OCI-LY3 (cell line): ENCODE results near the gene LRRC75B.

Experiments used
- H2AFZ ChIP-seq: fragments of 200-600, 300-600 bp; shearing (Covaris generic); 2 replicates; pipeline ENCODE4 v1.6.0; 2014; ENCODE audit warnings: antibody characterized with exemption, low read depth, low read length
- H3K27ac ChIP-seq: fragments of 200-600, 300-600 bp; sonication (generic); 2 replicates; pipeline ENCODE4 v1.5.1; 2014; ENCODE audit warnings: mild to moderate bottlenecking, low read length, moderate library complexity, mixed read lengths
- H3K27me3 ChIP-seq: fragments of 200-600, 300-600 bp; sonication (generic); 2 replicates; pipeline ENCODE4 v1.6.1; 2014; ENCODE audit warnings: low read depth, low read length, mixed read lengths
- H3K36me3 ChIP-seq: fragments of 200-600, 300-600 bp; sonication (generic); replicated peaks from 2 replicates; pipeline ENCODE3; 2014; ENCODE audit warnings: low read depth, low read length, mixed read lengths
- H3K4me1 ChIP-seq: fragments of 300-600, 200-600 bp; sonication (generic); 2 replicates; pipeline ENCODE4 v1.6.1; 2014; ENCODE audit warnings: low read length, mixed read lengths
- H3K4me2 ChIP-seq: fragments of 200-600, 300-600 bp; sonication (generic); 2 replicates; pipeline ENCODE4 v1.6.1; 2014; ENCODE audit warnings: low read length, mixed read lengths
- H3K4me3 ChIP-seq: fragments of 300-600, 200-600 bp; sonication (generic); 2 replicates; pipeline ENCODE4 v1.5.1; 2014; ENCODE audit warnings: antibody characterized with exemption, mild to moderate bottlenecking, low read length, moderate library complexity
- H3K79me2 ChIP-seq: fragments of 300-600, 200-600 bp; shearing (Covaris generic); 2 replicates; pipeline ENCODE4 v1.6.1; 2014; ENCODE audit warnings: mild to moderate bottlenecking, low read length, mixed read lengths
- H3K9ac ChIP-seq: fragments of 300-600, 200-600 bp; shearing (Covaris generic); 2 replicates; pipeline ENCODE4 v1.6.0; 2014; ENCODE audit warnings: mild to moderate bottlenecking, low read length, moderate library complexity
- H3K9me3 ChIP-seq: fragments of 200-600, 300-600 bp; shearing (Covaris generic); 2 replicates; pipeline ENCODE4 v1.6.1; 2014; ENCODE audit warnings: low read length, mixed read lengths; ENCODE audit not compliant: insufficient read depth
- H4K20me1 ChIP-seq: fragments of 200-600, 300-600 bp; sonication (generic); 2 replicates; pipeline ENCODE4 v1.6.1; 2016; ENCODE audit warnings: low read length, mixed read lengths; ENCODE audit not compliant: insufficient read depth
- EZH2phosphoT487 ChIP-seq: fragments of 200-600 bp; shearing (Covaris generic); IDR thresholded peaks from 2 replicates; pipeline ENCODE4 v1.6.1; 2018; ENCODE audit warnings: antibody characterized with exemption, mixed run types, low read depth
- TF ChIP-seq, protein P1 (sequence below): fragments of 200-600, 300-600 bp; sonication (generic); IDR thresholded peaks from 2 replicates; pipeline ENCODE4 v1.5.1; 2014; ENCODE audit warnings: antibody characterized with exemption, low read length, low read depth

The LRRC75B gene

GRCh38 chr22:24536089-24536488 lies 56.8 kb downstream of the LRRC75B start:
- Histone ChIP-seq H3K36me3 (peaks cover 11% of the 10 kb centered on the region), H2AFZ (no peak overlapping the region), H3K4me3 (no peak overlapping the region), H3K9me3 (no peaks in the 10 kb centered on the region), H4K20me1 (no peaks in the 10 kb centered on the region; the same call in 1 of the 2 replicates), H3K9ac (no peak overlapping the region), H3K4me2 (no peak overlapping the region), H3K79me2 (no peaks in the 10 kb centered on the region), H3K4me1 (no peaks in the 10 kb centered on the region), H3K27me3 (no peaks in the 10 kb centered on the region), H3K27ac (no peak overlapping the region)
- TF ChIP-seq EZH2phosphoT487, result no peak
- TF ChIP-seq, protein P1, sequence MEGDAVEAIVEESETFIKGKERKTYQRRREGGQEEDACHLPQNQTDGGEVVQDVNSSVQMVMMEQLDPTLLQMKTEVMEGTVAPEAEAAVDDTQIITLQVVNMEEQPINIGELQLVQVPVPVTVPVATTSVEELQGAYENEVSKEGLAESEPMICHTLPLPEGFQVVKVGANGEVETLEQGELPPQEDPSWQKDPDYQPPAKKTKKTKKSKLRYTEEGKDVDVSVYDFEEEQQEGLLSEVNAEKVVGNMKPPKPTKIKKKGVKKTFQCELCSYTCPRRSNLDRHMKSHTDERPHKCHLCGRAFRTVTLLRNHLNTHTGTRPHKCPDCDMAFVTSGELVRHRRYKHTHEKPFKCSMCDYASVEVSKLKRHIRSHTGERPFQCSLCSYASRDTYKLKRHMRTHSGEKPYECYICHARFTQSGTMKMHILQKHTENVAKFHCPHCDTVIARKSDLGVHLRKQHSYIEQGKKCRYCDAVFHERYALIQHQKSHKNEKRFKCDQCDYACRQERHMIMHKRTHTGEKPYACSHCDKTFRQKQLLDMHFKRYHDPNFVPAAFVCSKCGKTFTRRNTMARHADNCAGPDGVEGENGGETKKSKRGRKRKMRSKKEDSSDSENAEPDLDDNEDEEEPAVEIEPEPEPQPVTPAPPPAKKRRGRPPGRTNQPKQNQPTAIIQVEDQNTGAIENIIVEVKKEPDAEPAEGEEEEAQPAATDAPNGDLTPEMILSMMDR, result no peak
